CD4-positive, alpha-beta T cell (primary cell): ENCODE results near the gene POU2F1. TPM values are rescaled to one million over a fixed set of nuclear protein-coding genes. Genes with fewer than 3 reads are reported as not detected.
A peak's percentile ranks its signal among the peaks of the same experiment; 100 is the strongest.

ENCODE experiments used
- ATAC-seq: fragments of 200-7000 bp; cut with Tn5 transposase; one replicate; pipeline ENCODE4 v1.10.0; 2022; ENCODE audit warnings: mild to moderate bottlenecking; ENCODE audit not compliant: poor library complexity
- CTCF ChIA-PET: fragments of 350-600 bp; sonication (Branson Sonifier 250); formaldehyde crosslinking; loops from one replicate; lab custom pipeline; 2021; ENCODE audit warnings: antibody characterized with exemption, inconsistent platforms; lab: Charles Lee
- POLR2A ChIA-PET: fragments of 350-600 bp; sonication (Branson Sonifier 250); formaldehyde crosslinking; loops from one replicate; lab custom pipeline; 2021; ENCODE audit warnings: antibody characterized with exemption, inconsistent platforms; lab: Charles Lee
- DNase-seq, 14 experiments: peaks; one replicate each; pipeline ENCODE4 v3.0.0-alpha.2; 2013 to 2020; ENCODE audit warnings: mixed read lengths in 2 of 14
- H3K27ac ChIP-seq, 2 donors: one replicate each; pipeline versions ENCODE4 v1.5.1 to v1.7.0; 2013; ENCODE audit warnings: low read length in 2 of 2, low read depth in 1 of 2, mild to moderate bottlenecking in 1 of 2
- H3K27me3 ChIP-seq, 2 experiments: 1 replicate in 1 of 2; 2 replicates in 1 of 2; pipeline versions ENCODE4 v1.6.1 to v1.7.0; 2013; ENCODE audit warnings: low read length in 2 of 2, control low read depth in 1 of 2, mild to moderate bottlenecking in 1 of 2, moderate library complexity in 1 of 2; ENCODE audit not compliant: insufficient read depth in 2 of 2, control insufficient read depth in 1 of 2
- H3K36me3 ChIP-seq: one replicate; pipeline ENCODE4 v1.6.1; 2013; ENCODE audit warnings: low read length, control low read depth; ENCODE audit not compliant: insufficient read depth
- H3K4me1 ChIP-seq: one replicate; pipeline ENCODE4 v1.6.1; 2013; ENCODE audit warnings: low read length, control low read depth; ENCODE audit not compliant: insufficient read depth
- H3K4me3 ChIP-seq: one replicate; pipeline ENCODE4 v1.5.1; 2013; ENCODE audit warnings: mild to moderate bottlenecking, low read length, moderate library complexity
- H3K9me3 ChIP-seq, 2 experiments: 1 replicate in 1 of 2; 2 replicates in 1 of 2; pipeline versions ENCODE4 v1.6.1 to v1.7.0; 2013; ENCODE audit warnings: low read length in 2 of 2, mild to moderate bottlenecking in 2 of 2, control low read depth in 1 of 2, moderate library complexity in 1 of 2; ENCODE audit not compliant: control insufficient read depth in 1 of 2, insufficient read depth in 1 of 2
- H3K27ac Mint-ChIP-seq: one replicate; pipeline ENCODE4 v1.8.0; 2020; ENCODE audit warnings: mixed read lengths
- H3K27me3 Mint-ChIP-seq: one replicate; pipeline ENCODE4 v1.8.0; 2021; ENCODE audit warnings: mixed read lengths
- H3K36me3 Mint-ChIP-seq: one replicate; pipeline ENCODE4 v1.8.0; 2021; ENCODE audit warnings: low read depth, mixed read lengths
- H3K4me1 Mint-ChIP-seq: one replicate; pipeline ENCODE4 v1.8.0; 2021; ENCODE audit warnings: low read depth, mixed read lengths
- H3K4me3 Mint-ChIP-seq: one replicate; pipeline ENCODE4 v1.8.0; 2020; ENCODE audit warnings: mild to moderate bottlenecking, mixed read lengths
- H3K9me3 Mint-ChIP-seq: one replicate; pipeline ENCODE4 v1.8.0; 2020; ENCODE audit warnings: mixed read lengths
- intact Hi-C, 2 experiments: fragments of 100-400 bp; cut with DNase I in 1 of 2; cut with micrococcal nuclease in 1 of 2; formaldehyde crosslinking; loops; one replicate each; pipeline versions ENCODE4 v1.15.1 to v1.9.0; 2023 to 2025; cut with DNase I, micrococcal nuclease
- total RNA-seq, 174 experiments: library from RNA in 2 of 174; stranded (reverse) in 2 of 174; gene quantifications; one replicate each; pipeline ENCODE4 v1.2.3 and lab custom pipeline; 2021 to 2026
- TF ChIP-seq, protein P1 (sequence below): fragments of 200-600 bp; IDR thresholded peaks from one replicate; pipeline ENCODE4 v1.8.0; 2022; ENCODE audit warnings: antibody characterized with exemption, mild to moderate bottlenecking

POU2F1 gene
- total RNA-seq, 2 experiments from 2014 or later = 27.0 to 28.6 TPM

DNA sequence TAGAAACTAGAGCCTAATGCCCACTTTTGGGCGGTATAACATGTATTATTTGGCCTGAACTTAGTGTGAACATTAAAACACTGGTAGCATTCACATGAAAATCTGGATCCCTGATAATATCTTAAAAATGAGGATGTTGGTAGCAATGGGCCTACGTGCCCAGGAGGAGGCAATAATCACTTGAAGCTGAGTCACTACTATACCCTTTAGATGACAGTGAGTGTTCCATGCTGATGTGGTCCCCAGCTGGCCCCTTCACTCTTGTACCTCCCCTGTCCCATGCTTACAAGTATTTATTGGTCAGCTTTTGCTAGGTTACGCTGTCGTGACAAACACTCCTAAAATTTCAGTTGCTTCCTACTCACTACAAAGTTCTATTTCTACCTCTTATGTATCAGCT is 23.0 kb upstream of the POU2F1 start:
- H3K27ac Mint-ChIP-seq = no peak overlapping the region
- H3K4me1 Mint-ChIP-seq = no peaks in the 10 kb centered on the region
- no peaks in the 10 kb centered on the region for H3K36me3 Mint-ChIP-seq
- Histone ChIP-seq H3K36me3 (no peaks in the 10 kb centered on the region), H3K4me3 (no peak overlapping the region), H3K4me1 (no peaks in the 10 kb centered on the region), H3K27me3 (no peaks in the 10 kb centered on the region), H3K27ac (no peak overlapping the region), H3K9me3 (peaks cover 0 to 3% of the 10 kb centered on the region in 2 experiments)
- TF ChIP-seq, protein P1, sequence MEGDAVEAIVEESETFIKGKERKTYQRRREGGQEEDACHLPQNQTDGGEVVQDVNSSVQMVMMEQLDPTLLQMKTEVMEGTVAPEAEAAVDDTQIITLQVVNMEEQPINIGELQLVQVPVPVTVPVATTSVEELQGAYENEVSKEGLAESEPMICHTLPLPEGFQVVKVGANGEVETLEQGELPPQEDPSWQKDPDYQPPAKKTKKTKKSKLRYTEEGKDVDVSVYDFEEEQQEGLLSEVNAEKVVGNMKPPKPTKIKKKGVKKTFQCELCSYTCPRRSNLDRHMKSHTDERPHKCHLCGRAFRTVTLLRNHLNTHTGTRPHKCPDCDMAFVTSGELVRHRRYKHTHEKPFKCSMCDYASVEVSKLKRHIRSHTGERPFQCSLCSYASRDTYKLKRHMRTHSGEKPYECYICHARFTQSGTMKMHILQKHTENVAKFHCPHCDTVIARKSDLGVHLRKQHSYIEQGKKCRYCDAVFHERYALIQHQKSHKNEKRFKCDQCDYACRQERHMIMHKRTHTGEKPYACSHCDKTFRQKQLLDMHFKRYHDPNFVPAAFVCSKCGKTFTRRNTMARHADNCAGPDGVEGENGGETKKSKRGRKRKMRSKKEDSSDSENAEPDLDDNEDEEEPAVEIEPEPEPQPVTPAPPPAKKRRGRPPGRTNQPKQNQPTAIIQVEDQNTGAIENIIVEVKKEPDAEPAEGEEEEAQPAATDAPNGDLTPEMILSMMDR = no peak
- H3K27me3 Mint-ChIP-seq = no peaks in the 10 kb centered on the region
- ChIA-PET CTCF (no interaction called here), POLR2A (no interaction called here)
- ATAC-seq (no peak), DNase-seq (peak in 1 of 14 experiments; percentile 10)
- H3K4me3 Mint-ChIP-seq = no peak overlapping the region
- H3K9me3 Mint-ChIP-seq = no peaks in the 10 kb centered on the region
- intact Hi-C loops = no loop called here

DNA sequence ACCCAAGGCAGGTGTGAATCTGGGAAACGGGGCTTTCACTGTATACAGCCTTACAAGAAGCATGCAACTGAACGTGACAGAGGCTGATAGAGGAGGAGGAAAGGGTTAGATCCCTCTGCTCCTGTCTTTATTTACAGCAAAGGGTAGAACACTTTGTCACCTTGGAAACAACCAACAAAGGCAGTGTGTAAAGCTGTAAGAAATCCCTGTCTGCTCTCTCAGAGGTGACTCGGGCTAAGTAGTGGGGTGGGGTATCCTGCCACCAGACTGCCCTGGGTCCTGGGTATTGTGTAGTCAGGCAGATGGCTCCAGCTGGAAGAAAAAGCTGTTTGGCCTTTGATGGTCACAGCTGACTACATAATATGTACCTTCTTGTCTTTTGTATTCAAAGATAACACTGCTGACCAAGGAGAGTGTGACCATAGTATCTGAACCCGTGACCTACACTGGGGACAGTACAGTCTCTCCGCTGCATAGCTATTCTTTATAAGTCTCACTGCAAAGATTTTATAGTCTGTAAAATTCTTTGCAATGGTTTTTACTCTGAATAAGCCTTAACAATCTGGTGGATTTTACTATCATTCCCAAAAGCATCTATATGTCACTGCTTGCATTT is 22.1 kb upstream of the POU2F1 start:
- no peaks in the 10 kb centered on the region for H3K9me3 Mint-ChIP-seq
- POLR2A ChIA-PET = no interaction called here

DNA sequence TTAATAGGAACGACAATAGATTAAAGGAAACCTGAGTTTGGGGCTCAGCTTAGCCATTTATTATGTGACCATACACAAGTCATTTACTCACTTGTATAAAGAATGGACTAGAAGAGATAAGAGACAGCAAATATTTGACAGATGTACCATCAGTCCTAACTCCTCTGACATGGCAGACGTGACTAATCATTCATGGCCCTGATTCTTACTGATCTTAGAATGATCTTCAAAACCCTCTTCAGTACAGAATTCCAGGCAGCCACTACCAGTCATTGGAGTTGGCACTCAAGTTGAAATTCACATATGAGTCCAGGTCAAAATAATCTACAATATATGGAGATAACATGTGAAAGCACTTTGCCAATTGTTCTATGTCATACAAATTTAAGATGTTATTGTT is 21.0 kb upstream of the POU2F1 start:
- H3K9me3 ChIP-seq = peaks cover 0 to 4% of the 10 kb centered on the region in 2 experiments
- no peak overlapping the region for H3K27ac ChIP-seq
- H3K36me3 ChIP-seq = no peaks in the 10 kb centered on the region
- no peaks in the 10 kb centered on the region for H3K4me1 ChIP-seq
- peaks cover 0 to 3% of the 10 kb centered on the region in 2 experiments for H3K27me3 ChIP-seq
- POLR2A ChIA-PET = no interaction called here
- ATAC-seq (no peak), DNase-seq (no peak)
- Mint-ChIP-seq H3K4me3 (no peak overlapping the region), H3K4me1 (no peaks in the 10 kb centered on the region), H3K27me3 (no peaks in the 10 kb centered on the region), H3K36me3 (no peaks in the 10 kb centered on the region), H3K27ac (no peak overlapping the region), H3K9me3 (no peaks in the 10 kb centered on the region)
- CTCF ChIA-PET = interaction anchor here (1.3 kb wide), 1 partner anchor 21 kb away, joined by 3 read pairs; the partner anchor contains the start of gene POU2F1
- TF ChIP-seq, protein P1 = no peak
- intact Hi-C loops = no loop called here
- no peak overlapping the region for H3K4me3 ChIP-seq

More for the DNA sequence above, 22.1 kb upstream of the POU2F1 start:
- Mint-ChIP-seq H3K4me3 (no peak overlapping the region), H3K27ac (no peak overlapping the region), H3K36me3 (no peaks in the 10 kb centered on the region), H3K4me1 (no peaks in the 10 kb centered on the region), H3K27me3 (no peaks in the 10 kb centered on the region)
- no peaks in the 10 kb centered on the region for H3K27me3 ChIP-seq
- no peaks in the 10 kb centered on the region for H3K36me3 ChIP-seq
- intact Hi-C loops = no loop called here
- no peak for DNase-seq
- no peak overlapping the region for H3K27ac ChIP-seq
- TF ChIP-seq, protein P1 = no peak
- H3K4me3 ChIP-seq = no peak overlapping the region
- CTCF ChIA-PET = interaction anchor here (0.6 to 1.3 kb wide), 2 partner anchors 22 to 230 kb away, joined by 3 read pairs; partner anchors contain the start of gene POU2F1
- ATAC-seq = no peak
- H3K4me1 ChIP-seq = no peaks in the 10 kb centered on the region
- peaks cover 0 to 3% of the 10 kb centered on the region in 2 experiments for H3K9me3 ChIP-seq
